ENCODE results near the gene EFEMP1. TPM values are rescaled to one million over a fixed set of nuclear protein-coding genes. Genes with fewer than 3 reads are reported as not detected.

The EFEMP1 gene
- total and polyA plus RNA-seq, 8 donors, result 101 to 346 (median 151) TPM

DNA sequence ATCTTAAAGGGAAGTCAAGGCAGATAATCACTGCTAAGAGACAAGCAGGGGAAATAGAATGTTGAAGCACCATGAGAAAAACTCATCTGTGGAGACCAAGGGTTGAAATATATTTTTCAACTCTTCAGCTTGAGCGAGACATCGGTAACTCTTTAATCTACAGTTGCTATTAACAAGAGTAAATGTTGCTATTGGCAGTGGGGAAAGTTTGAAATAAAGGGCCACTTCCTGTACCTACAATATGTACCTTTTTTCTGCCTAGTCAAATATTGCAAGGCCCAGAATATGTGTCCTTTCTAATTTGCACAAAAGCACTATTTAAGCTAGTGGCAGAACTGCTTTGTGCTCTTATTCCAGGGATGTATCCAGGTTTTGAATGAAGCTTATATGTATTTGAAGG lies 65.8 kb downstream of the EFEMP1 start:
- no peak overlapping the region for H3K27ac ChIP-seq
- DNase-seq (no peak), ATAC-seq (no peak)
- no peaks in the 10 kb centered on the region for H3K9me3 ChIP-seq
- intact Hi-C loops (cut with DNase I), result no loop called here
- no peak for TF ChIP-seq CTCF (IDR thresholded peaks at IDR 0.05)
- no peaks in the 10 kb centered on the region for H3K36me3 ChIP-seq
- no peak overlapping the region for H3K4me3 ChIP-seq
- H3K4me1 ChIP-seq, result peaks cover 0 to 10% of the 10 kb centered on the region in 2 donors
- no peaks in the 10 kb centered on the region for H3K27me3 ChIP-seq

DNA sequence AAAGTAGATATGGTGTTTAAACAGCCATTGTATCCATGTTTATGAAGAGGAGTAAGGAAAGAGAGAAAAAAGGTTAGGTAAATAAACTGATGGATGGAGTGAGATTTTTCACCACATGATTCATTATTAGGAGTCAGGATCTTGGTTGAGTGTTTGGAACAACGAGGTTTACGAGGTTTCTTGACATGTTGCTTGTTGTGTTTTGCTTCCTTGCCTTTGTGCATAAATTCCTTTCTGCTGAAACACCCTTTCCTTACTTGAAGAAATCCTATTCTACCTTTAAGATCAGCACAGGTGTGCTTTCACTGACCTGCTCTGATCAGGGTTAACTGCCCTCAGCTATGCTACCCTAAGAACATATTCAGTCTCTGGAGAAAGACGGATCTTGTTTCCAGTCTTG lies 66.6 kb downstream of the EFEMP1 start:
- H3K27me3 ChIP-seq, result no peaks in the 10 kb centered on the region
- no peak overlapping the region for H3K4me3 ChIP-seq
- TF ChIP-seq CTCF (IDR thresholded peaks at IDR 0.05), result no peak
- intact Hi-C loops (cut with DNase I), result no loop called here
- ATAC-seq (no peak), DNase-seq (no peak)
- peaks cover 0 to 4% of the 10 kb centered on the region in 2 donors for H3K4me1 ChIP-seq
- no peak overlapping the region for H3K27ac ChIP-seq
- no peaks in the 10 kb centered on the region for H3K36me3 ChIP-seq
- no peaks in the 10 kb centered on the region for H3K9me3 ChIP-seq

DNA sequence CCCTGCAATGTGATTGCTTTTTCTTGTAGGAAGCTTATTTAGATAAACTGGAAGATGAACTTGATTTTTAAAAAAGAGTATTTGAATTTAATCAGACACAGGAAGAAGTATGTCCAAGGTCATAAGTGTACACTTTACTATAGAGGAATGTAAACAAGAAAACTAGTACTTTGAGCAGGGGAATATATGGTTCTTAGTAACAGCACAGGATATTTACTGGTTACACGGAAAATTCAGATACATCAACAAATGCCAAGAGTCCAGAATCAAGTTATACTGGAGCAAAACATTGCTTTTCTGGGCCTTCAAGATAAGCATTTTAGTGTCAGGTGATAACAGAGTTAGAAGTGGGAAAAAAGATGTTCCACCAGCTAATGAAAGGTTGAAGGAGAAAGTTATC lies 75.5 kb downstream of the EFEMP1 start:
- no peak overlapping the region for H3K4me3 ChIP-seq
- ATAC-seq, result no peak
- H3K27ac ChIP-seq, result no peak overlapping the region
- no peak for DNase-seq
- H3K9me3 ChIP-seq, result peaks cover 0 to 2% of the 10 kb centered on the region in 2 donors
- H3K4me1 ChIP-seq, result peaks cover 8 to 16% of the 10 kb centered on the region in 2 donors
- no peak for TF ChIP-seq CTCF (IDR thresholded peaks at IDR 0.05)
- H3K27me3 ChIP-seq, result no peaks in the 10 kb centered on the region
- intact Hi-C loops (cut with DNase I), result no loop called here
- H3K36me3 ChIP-seq, result no peaks in the 10 kb centered on the region

DNA sequence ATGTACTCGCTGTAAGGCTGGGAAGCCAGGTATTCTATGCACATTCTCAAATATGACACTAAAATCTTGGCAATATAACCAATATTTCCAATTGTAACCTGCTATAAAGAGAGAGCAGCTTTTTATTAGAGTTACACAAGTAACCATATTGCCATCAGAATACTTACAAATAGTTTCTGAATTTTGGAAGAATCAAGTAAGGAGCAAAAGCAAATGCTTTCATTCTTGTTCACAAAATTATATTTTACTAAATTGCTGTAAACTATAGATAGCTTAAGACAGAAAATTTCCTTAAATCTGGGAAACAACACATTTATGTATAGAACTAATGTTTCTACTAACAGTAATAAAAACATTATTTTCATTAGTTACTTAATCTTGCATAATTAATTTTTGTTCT lies 77.2 kb downstream of the EFEMP1 start:
- no peak overlapping the region for H3K27ac ChIP-seq
- DNase-seq, result no peak

DNA sequence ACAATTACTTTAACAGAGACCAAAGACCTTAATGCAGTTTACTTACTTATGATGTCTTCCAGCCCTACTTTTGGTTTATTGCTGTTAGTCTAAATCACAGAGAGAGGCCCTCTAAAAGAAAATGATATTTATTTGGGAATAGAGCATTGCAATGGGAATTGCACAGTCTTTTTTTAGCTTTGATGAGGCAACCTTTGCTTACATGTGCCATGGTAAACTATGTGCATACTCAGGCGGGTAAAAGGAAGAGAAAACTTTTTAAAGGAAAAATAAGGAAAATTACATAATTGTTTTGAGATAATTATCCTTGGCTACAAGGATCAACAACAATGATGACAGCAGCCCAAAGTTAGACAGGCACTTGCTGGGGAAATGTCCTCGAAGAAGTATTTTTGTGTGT lies 78.6 kb downstream of the EFEMP1 start:
- DNase-seq (no peak), ATAC-seq (no peak)
- no peak overlapping the region for H3K4me3 ChIP-seq
- peaks cover 8 to 32% of the 10 kb centered on the region in 2 donors for H3K4me1 ChIP-seq
- peaks cover 0 to 2% of the 10 kb centered on the region in 2 donors for H3K9me3 ChIP-seq
- H3K27ac ChIP-seq, result peak overlapping the region; percentile 64 to 76
- H3K27me3 ChIP-seq, result no peaks in the 10 kb centered on the region
- TF ChIP-seq CTCF (IDR thresholded peaks at IDR 0.05), result no peak
- no peaks in the 10 kb centered on the region for H3K36me3 ChIP-seq
- intact Hi-C loops (cut with DNase I), result no loop called here

More for the DNA sequence above, 77.2 kb downstream of the EFEMP1 start:
- no peaks in the 10 kb centered on the region for H3K36me3 ChIP-seq
- peaks cover 0 to 2% of the 10 kb centered on the region in 2 donors for H3K9me3 ChIP-seq
- peaks cover 8 to 28% of the 10 kb centered on the region in 2 donors for H3K4me1 ChIP-seq
- TF ChIP-seq CTCF (IDR thresholded peaks at IDR 0.05), result no peak
- H3K4me3 ChIP-seq, result no peak overlapping the region
- H3K27me3 ChIP-seq, result no peaks in the 10 kb centered on the region
- ATAC-seq, result no peak
- intact Hi-C loops (cut with DNase I), result no loop called here

Measured in left lung (tissue), 10 donors.